Measurements from ENCODE around the gene TIAM1. TPM values are rescaled to one million over a fixed set of nuclear protein-coding genes. Genes with fewer than 3 reads are reported as not detected.

Gene TIAM1
- total and polyA plus RNA-seq, 11 donors = 0.31 to 9.4 (median 1.1) TPM

DNA sequence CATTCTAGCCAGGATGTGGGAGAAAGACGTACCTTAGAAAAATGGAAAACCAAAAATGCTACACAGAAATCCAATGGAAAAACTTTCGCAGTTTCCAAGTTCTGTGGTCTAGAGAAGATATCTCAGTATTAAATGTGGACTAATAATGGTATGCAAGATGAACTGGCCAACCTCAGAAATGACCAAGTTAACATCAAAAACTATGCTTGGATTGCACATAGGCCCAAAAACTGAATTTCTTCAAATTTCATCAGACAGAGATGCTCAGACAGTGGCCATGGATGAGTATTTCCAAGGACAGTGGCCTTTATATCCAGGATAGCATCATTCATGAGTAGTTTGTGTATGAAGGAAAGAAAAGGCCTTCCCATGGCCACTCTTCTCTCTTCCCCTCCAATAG lies 132.2 kb downstream of the TIAM1 start:
- Histone ChIP-seq H3K4me3 (no peak overlapping the region), H3K27ac (no peak overlapping the region), H3K36me3 (no peaks in the 10 kb centered on the region), H3K4me1 (no peaks in the 10 kb centered on the region), H3K9me3 (no peaks in the 10 kb centered on the region), H3K27me3 (no peaks in the 10 kb centered on the region)
- 93 to 97% (median 95%) methylated on average over 2 of the region's 2 CpGs for WGBS, 4 donors
- no peak for TF ChIP-seq POLR2A (IDR thresholded peaks at IDR 0.05)
- TF ChIP-seq, protein P1, sequence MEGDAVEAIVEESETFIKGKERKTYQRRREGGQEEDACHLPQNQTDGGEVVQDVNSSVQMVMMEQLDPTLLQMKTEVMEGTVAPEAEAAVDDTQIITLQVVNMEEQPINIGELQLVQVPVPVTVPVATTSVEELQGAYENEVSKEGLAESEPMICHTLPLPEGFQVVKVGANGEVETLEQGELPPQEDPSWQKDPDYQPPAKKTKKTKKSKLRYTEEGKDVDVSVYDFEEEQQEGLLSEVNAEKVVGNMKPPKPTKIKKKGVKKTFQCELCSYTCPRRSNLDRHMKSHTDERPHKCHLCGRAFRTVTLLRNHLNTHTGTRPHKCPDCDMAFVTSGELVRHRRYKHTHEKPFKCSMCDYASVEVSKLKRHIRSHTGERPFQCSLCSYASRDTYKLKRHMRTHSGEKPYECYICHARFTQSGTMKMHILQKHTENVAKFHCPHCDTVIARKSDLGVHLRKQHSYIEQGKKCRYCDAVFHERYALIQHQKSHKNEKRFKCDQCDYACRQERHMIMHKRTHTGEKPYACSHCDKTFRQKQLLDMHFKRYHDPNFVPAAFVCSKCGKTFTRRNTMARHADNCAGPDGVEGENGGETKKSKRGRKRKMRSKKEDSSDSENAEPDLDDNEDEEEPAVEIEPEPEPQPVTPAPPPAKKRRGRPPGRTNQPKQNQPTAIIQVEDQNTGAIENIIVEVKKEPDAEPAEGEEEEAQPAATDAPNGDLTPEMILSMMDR (IDR thresholded peaks at IDR 0.05) = no peak
- intact Hi-C loops (cut with DNase I) = loop anchor here in 1 of 10 donors (10.0 kb wide), 1 partner anchor 133 kb away; the partner anchor contains the start of gene TIAM1
- DNase-seq (no peak), ATAC-seq (no peak)

DNA sequence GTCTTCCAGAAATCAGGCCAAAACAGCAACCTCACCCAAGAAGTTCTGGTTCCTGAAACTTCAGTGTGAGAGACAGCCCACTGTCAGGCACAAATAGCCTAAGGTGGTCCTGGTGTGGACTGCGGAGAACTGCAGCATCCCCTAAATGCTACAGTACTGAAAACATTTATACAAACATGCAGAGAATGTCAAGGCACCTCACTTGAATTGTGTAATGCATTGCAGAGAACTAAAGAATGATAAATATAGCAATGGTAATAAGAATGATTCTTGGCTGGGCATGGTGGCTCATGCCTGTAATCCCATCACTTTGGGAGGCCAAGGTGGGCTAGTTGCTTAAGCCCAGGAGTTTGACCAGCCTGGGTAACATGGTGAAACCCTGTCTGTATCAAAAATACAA lies 138.6 kb downstream of the TIAM1 start:
- Histone ChIP-seq H3K36me3 (no peaks in the 10 kb centered on the region), H3K27me3 (no peaks in the 10 kb centered on the region), H3K4me3 (no peak overlapping the region), H3K27ac (no peak overlapping the region), H3K4me1 (peaks cover 0 to 18% (median 2%) of the 10 kb centered on the region in 12 donors), H3K9me3 (no peaks in the 10 kb centered on the region)
- TF ChIP-seq, protein P1 (IDR thresholded peaks at IDR 0.05) = no peak
- TF ChIP-seq POLR2A (IDR thresholded peaks at IDR 0.05) = no peak
- ATAC-seq (no peak), DNase-seq (no peak)
- WGBS, 4 donors = 94 to 100% (median 97%) methylated on average over 1 of the region's 1 CpG
- intact Hi-C loops (cut with DNase I) = loop anchor here in 1 of 10 donors (10.0 kb wide), 1 partner anchor 59 kb away; no protein-coding TSS in a partner anchor

DNA sequence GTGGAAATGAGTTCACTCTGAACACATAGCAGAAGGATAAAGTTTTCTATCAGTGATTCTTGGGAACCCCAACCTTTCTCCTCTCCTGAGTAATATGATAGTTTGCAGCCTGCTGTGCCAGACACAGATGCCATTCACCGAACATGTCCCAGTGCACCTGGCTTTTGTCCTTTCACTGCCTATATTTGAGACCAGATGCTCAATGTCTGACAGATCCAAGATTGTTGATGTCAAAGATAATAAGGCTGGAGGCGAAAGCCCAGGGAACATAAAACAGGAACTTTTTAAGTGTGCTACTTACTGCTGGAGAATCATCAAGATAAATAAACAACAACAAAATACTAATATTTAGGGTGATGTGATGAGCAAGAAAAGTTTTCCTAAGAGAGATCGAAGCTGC lies 139.3 kb downstream of the TIAM1 start:
- no peak for DNase-seq
- no peak overlapping the region for H3K4me3 ChIP-seq
- peaks cover 0 to 22% (median 2%) of the 10 kb centered on the region in 12 donors for H3K4me1 ChIP-seq
- no peaks in the 10 kb centered on the region for H3K27me3 ChIP-seq
- TF ChIP-seq POLR2A (IDR thresholded peaks at IDR 0.05) = no peak
- TF ChIP-seq, protein P1 (IDR thresholded peaks at IDR 0.05) = no peak
- no peaks in the 10 kb centered on the region for H3K9me3 ChIP-seq
- no peak overlapping the region for H3K27ac ChIP-seq
- 72 to 81% (median 74%) methylated on average over 3 of the region's 3 CpGs for WGBS, 4 donors
- intact Hi-C loops (cut with DNase I) = loop anchor here in 1 of 10 donors (10.0 kb wide), 1 partner anchor 60 kb away; no protein-coding TSS in a partner anchor
- no peaks in the 10 kb centered on the region for H3K36me3 ChIP-seq
- no peak for ATAC-seq

DNA sequence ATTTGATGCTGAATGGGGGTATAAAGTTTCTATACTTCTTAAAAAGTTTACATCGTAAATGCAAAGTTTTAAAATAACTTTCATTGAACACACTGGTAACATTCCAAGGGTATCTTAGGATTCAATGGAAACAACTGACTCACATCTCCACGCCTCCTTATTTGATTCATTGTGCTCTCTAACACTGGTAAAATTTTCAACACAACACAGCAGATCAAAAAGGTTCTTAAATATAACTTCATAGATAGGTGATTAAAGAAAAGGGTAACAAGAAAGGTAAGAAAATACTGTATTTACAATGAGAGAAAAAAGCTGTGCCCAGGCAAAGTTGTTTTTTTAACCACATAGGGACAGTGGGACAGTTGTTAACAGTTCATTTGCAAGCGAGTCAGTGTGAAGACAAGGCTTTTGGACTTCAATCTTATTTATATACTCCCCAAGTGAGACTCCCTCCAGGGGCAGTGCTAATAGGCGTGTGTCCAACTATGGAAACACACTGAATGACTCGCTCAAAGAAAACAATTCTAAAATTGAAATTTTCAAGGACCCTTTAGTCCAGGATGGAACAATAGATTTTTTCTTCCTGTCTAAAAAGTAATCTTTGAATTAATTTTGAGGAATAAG lies 140.5 kb downstream of the TIAM1 start:
- Histone ChIP-seq H3K4me1 (peaks cover 0 to 22% (median 2%) of the 10 kb centered on the region in 12 donors), H3K27me3 (no peaks in the 10 kb centered on the region), H3K36me3 (no peaks in the 10 kb centered on the region), H3K27ac (no peak overlapping the region), H3K4me3 (no peak overlapping the region), H3K9me3 (no peaks in the 10 kb centered on the region)
- intact Hi-C loops (cut with DNase I) = loop anchor here in 1 of 10 donors (10.0 kb wide), 1 partner anchor 61 kb away; no protein-coding TSS in a partner anchor
- ATAC-seq (no peak), DNase-seq (no peak)
- WGBS, 4 donors = 61 to 71% (median 68%) methylated on average over 5 of the region's 5 CpGs
- TF ChIP-seq POLR2A (IDR thresholded peaks at IDR 0.05) = no peak
- TF ChIP-seq, protein P1 (IDR thresholded peaks at IDR 0.05) = no peak

All from heart left ventricle (tissue), 16 donors.